Measurements from ENCODE around the gene LRMDA. TPM values are rescaled to one million over a fixed set of nuclear protein-coding genes. Genes with fewer than 3 reads are reported as not detected.

Gene LRMDA
- total RNA-seq, 4 donors from 2014 or later = 7.3 to 20.1 (median 8.4) TPM

- TF ChIP-seq POLR2AphosphoS5 (IDR thresholded peaks at IDR 0.05) (no peak), POLR2A (IDR thresholded peaks at IDR 0.05) (no peak), EP300 (IDR thresholded peaks at IDR 0.05) (no peak), CTCF (IDR thresholded peaks at IDR 0.05) (no peak)
- no peak for ATAC-seq
- Histone ChIP-seq H3K9me3 (no peaks in the 10 kb centered on the region), H3K4me1 (peaks cover 2 to 56% (median 11%) of the 10 kb centered on the region in 3 donors), H3K36me3 (no peaks in the 10 kb centered on the region), H3K27ac (no peak overlapping the region), H3K27me3 (no peaks in the 10 kb centered on the region), H3K4me3 (no peak overlapping the region)
- 24 to 81% methylated on average over 3 of the region's 5 CpGs for WGBS, 2 donors (ENCODE audit: low coverage in 1 of 2)
Measured at GRCh38 chr10:75544993-75545706, 113.7 kb downstream of the LRMDA start.

GRCh38 chr10:75546004-75546403 is 114.6 kb downstream of the LRMDA start:
- H3K27me3 ChIP-seq = no peaks in the 10 kb centered on the region
- no peaks in the 10 kb centered on the region for H3K36me3 ChIP-seq
- ATAC-seq = no peak
- H3K4me1 ChIP-seq = peaks cover 2 to 56% (median 11%) of the 10 kb centered on the region in 3 donors
- no peak for TF ChIP-seq EP300 (IDR thresholded peaks at IDR 0.05)
- no peak for TF ChIP-seq CTCF (IDR thresholded peaks at IDR 0.05)
- no peak for TF ChIP-seq POLR2A (IDR thresholded peaks at IDR 0.05)
- TF ChIP-seq POLR2AphosphoS5 (IDR thresholded peaks at IDR 0.05) = no peak
- H3K4me3 ChIP-seq = no peak overlapping the region
- no peak overlapping the region for H3K27ac ChIP-seq
- no peaks in the 10 kb centered on the region for H3K9me3 ChIP-seq

- ATAC-seq = no peak
- TF ChIP-seq POLR2AphosphoS5 (IDR thresholded peaks at IDR 0.05) (no peak), CTCF (IDR thresholded peaks at IDR 0.05) (no peak), EP300 (IDR thresholded peaks at IDR 0.05) (no peak), POLR2A (IDR thresholded peaks at IDR 0.05) (no peak)
Measured at GRCh38 chr10:75547391-75548298, 116.2 kb downstream of the LRMDA start.

GRCh38 chr10:75548356-75548755 is 116.9 kb downstream of the LRMDA start:
- Histone ChIP-seq H3K4me1 (peaks cover 2 to 40% (median 5%) of the 10 kb centered on the region in 3 donors), H3K4me3 (no peak overlapping the region), H3K27ac (peak overlapping the region in 1 of 4 donors; percentile 9), H3K9me3 (no peaks in the 10 kb centered on the region), H3K27me3 (no peaks in the 10 kb centered on the region), H3K36me3 (no peaks in the 10 kb centered on the region)
- TF ChIP-seq POLR2AphosphoS5 (IDR thresholded peaks at IDR 0.05) (no peak), EP300 (IDR thresholded peaks at IDR 0.05) (no peak), POLR2A (IDR thresholded peaks at IDR 0.05) (no peak), CTCF (IDR thresholded peaks at IDR 0.05) (no peak)
- no peak for ATAC-seq
- WGBS, 2 donors (ENCODE audit: low coverage in 1 of 2) = 100% methylated on average over 1 of the region's 1 CpG

More at GRCh38 chr10:75547391-75548298, 116.2 kb downstream of the LRMDA start:
- Histone ChIP-seq H3K9me3 (no peaks in the 10 kb centered on the region), H3K4me1 (peaks cover 2 to 47% (median 6%) of the 10 kb centered on the region in 3 donors), H3K27me3 (no peaks in the 10 kb centered on the region), H3K36me3 (no peaks in the 10 kb centered on the region), H3K27ac (peak overlapping the region in 1 of 4 donors; percentile 9), H3K4me3 (no peak overlapping the region)
- 62 to 63% methylated on average over 5 to 7 of the region's 7 CpGs for WGBS, 2 donors (ENCODE audit: low coverage in 1 of 2)
